ENCODE data around the gene KDM8.

KDM8 gene

GRCh38 chr16:27232901-27233625 is 29.7 kb downstream of the KDM8 start:
- Mint-ChIP-seq H3K27ac (peak overlapping the region; percentile 50), H3K4me3 (no peak overlapping the region), H3K27me3 (no peaks in the 10 kb centered on the region), H3K36me3 (ENCODE audit: low read depth) (peaks cover 19% of the 10 kb centered on the region), H3K9me3 (no peaks in the 10 kb centered on the region), H3K4me1 (ENCODE audit: low read depth) (peaks cover 72% of the 10 kb centered on the region)
- intact Hi-C loops (cut with micrococcal nuclease), result loop anchor here (10.0 kb wide), 2 partner anchors 82 to 222 kb away; partner anchors contain the start of gene IL4R

GRCh38 chr16:27233731-27234130 is 30.4 kb downstream of the KDM8 start:
- Mint-ChIP-seq H3K27ac (no peak overlapping the region), H3K27me3 (no peaks in the 10 kb centered on the region), H3K4me1 (ENCODE audit: low read depth) (peaks cover 72% of the 10 kb centered on the region), H3K9me3 (no peaks in the 10 kb centered on the region), H3K36me3 (ENCODE audit: low read depth) (peaks cover 19% of the 10 kb centered on the region), H3K4me3 (no peak overlapping the region)
- intact Hi-C loops (cut with micrococcal nuclease), result loop anchor here (10.0 kb wide), 2 partner anchors 81 to 221 kb away; partner anchors contain the start of gene IL4R

GRCh38 chr16:27234171-27234570 is 30.8 kb downstream of the KDM8 start:
- no peak overlapping the region for H3K4me3 Mint-ChIP-seq

GRCh38 chr16:27234603-27235002 is 31.3 kb downstream of the KDM8 start:
- peaks cover 69% of the 10 kb centered on the region for H3K4me1 Mint-ChIP-seq (ENCODE audit: low read depth)
- no peak overlapping the region for H3K4me3 Mint-ChIP-seq
- H3K9me3 Mint-ChIP-seq, result no peaks in the 10 kb centered on the region
- peaks cover 19% of the 10 kb centered on the region for H3K36me3 Mint-ChIP-seq (ENCODE audit: low read depth)
- peak overlapping the region; percentile 61 for H3K27ac Mint-ChIP-seq
- no peaks in the 10 kb centered on the region for H3K27me3 Mint-ChIP-seq
- intact Hi-C loops (cut with micrococcal nuclease), result loop anchor here (1.0 to 10.0 kb wide), 5 partner anchors 38 to 220 kb away; partner anchors contain the start of gene IL4R

More at GRCh38 chr16:27234171-27234570, 30.8 kb downstream of the KDM8 start:
- Mint-ChIP-seq H3K4me1 (ENCODE audit: low read depth) (peaks cover 72% of the 10 kb centered on the region), H3K27me3 (no peaks in the 10 kb centered on the region), H3K9me3 (no peaks in the 10 kb centered on the region), H3K36me3 (ENCODE audit: low read depth) (peaks cover 19% of the 10 kb centered on the region), H3K27ac (no peak overlapping the region)
- intact Hi-C loops (cut with micrococcal nuclease), result loop anchor here (10.0 kb wide), 2 partner anchors 81 to 221 kb away; partner anchors contain the start of gene IL4R

- peaks cover 14% of the 10 kb centered on the region for H3K36me3 Mint-ChIP-seq (ENCODE audit: low read depth)
- peaks cover 67% of the 10 kb centered on the region for H3K4me1 Mint-ChIP-seq (ENCODE audit: low read depth)
- peak overlapping the region; percentile 61 for H3K27ac Mint-ChIP-seq
Observed at GRCh38 chr16:27235055-27235937, 32.0 kb downstream of the KDM8 start.

GRCh38 chr16:27235938-27236245 is 32.6 kb downstream of the KDM8 start:
- Mint-ChIP-seq H3K36me3 (ENCODE audit: low read depth) (peaks cover 8% of the 10 kb centered on the region), H3K9me3 (no peaks in the 10 kb centered on the region), H3K4me1 (ENCODE audit: low read depth) (peaks cover 61% of the 10 kb centered on the region), H3K27me3 (no peaks in the 10 kb centered on the region), H3K4me3 (no peak overlapping the region), H3K27ac (peak overlapping the region; percentile 61)
- intact Hi-C loops (cut with micrococcal nuclease), result loop anchor here (1.0 to 10.0 kb wide), 5 partner anchors 36 to 219 kb away; partner anchors contain the start of gene IL4R

More at GRCh38 chr16:27235055-27235937, 32.0 kb downstream of the KDM8 start:
- intact Hi-C loops (cut with micrococcal nuclease), result loop anchor here (1.0 to 10.0 kb wide), 5 partner anchors 37 to 220 kb away; partner anchors contain the start of gene IL4R
- Mint-ChIP-seq H3K27me3 (no peaks in the 10 kb centered on the region), H3K4me3 (no peak overlapping the region), H3K9me3 (no peaks in the 10 kb centered on the region)

GRCh38 chr16:27236635-27237218 is 33.4 kb downstream of the KDM8 start:
- peak overlapping the region; percentile 4 for H3K4me3 Mint-ChIP-seq
- intact Hi-C loops (cut with micrococcal nuclease), result loop anchor here (5.0 to 10.0 kb wide), 4 partner anchors 36 to 218 kb away; partner anchors contain the start of gene IL4R

GRCh38 chr16:27237219-27238015 is 34.1 kb downstream of the KDM8 start:
- intact Hi-C loops (cut with micrococcal nuclease), result loop anchor here (5.0 to 10.0 kb wide), 4 partner anchors 35 to 217 kb away; partner anchors contain the start of gene IL4R
- peak overlapping the region; percentile 85 for H3K27ac Mint-ChIP-seq
- H3K9me3 Mint-ChIP-seq, result no peaks in the 10 kb centered on the region
- peak overlapping the region; percentile 52 for H3K4me3 Mint-ChIP-seq
- peaks cover 56% of the 10 kb centered on the region for H3K4me1 Mint-ChIP-seq (ENCODE audit: low read depth)
- no peaks in the 10 kb centered on the region for H3K27me3 Mint-ChIP-seq
- H3K36me3 Mint-ChIP-seq (ENCODE audit: low read depth), result peaks cover 13% of the 10 kb centered on the region

More at GRCh38 chr16:27236635-27237218, 33.4 kb downstream of the KDM8 start:
- Mint-ChIP-seq H3K9me3 (no peaks in the 10 kb centered on the region), H3K4me1 (ENCODE audit: low read depth) (peaks cover 60% of the 10 kb centered on the region), H3K36me3 (ENCODE audit: low read depth) (peaks cover 13% of the 10 kb centered on the region), H3K27me3 (no peaks in the 10 kb centered on the region), H3K27ac (peak overlapping the region; percentile 85)

- Mint-ChIP-seq H3K36me3 (ENCODE audit: low read depth) (peaks cover 13% of the 10 kb centered on the region), H3K9me3 (no peaks in the 10 kb centered on the region), H3K27me3 (no peaks in the 10 kb centered on the region), H3K4me3 (peak overlapping the region; percentile 52), H3K4me1 (ENCODE audit: low read depth) (peaks cover 58% of the 10 kb centered on the region), H3K27ac (peak overlapping the region; percentile 85)
- intact Hi-C loops (cut with micrococcal nuclease), result loop anchor here (5.0 to 10.0 kb wide), 4 partner anchors 34 to 217 kb away; partner anchors contain the start of gene IL4R
Observed at GRCh38 chr16:27238016-27238587, 34.8 kb downstream of the KDM8 start.

GRCh38 chr16:27238591-27238990 is 35.3 kb downstream of the KDM8 start:
- Mint-ChIP-seq H3K9me3 (no peaks in the 10 kb centered on the region), H3K27ac (peak overlapping the region; percentile 85), H3K36me3 (ENCODE audit: low read depth) (peaks cover 13% of the 10 kb centered on the region), H3K4me1 (ENCODE audit: low read depth) (peaks cover 63% of the 10 kb centered on the region), H3K4me3 (peak overlapping the region; percentile 52), H3K27me3 (no peaks in the 10 kb centered on the region)
- intact Hi-C loops (cut with micrococcal nuclease), result loop anchor here (5.0 to 10.0 kb wide), 4 partner anchors 34 to 216 kb away; partner anchors contain the start of gene IL4R

- Mint-ChIP-seq H3K27me3 (no peaks in the 10 kb centered on the region), H3K9me3 (no peaks in the 10 kb centered on the region), H3K4me3 (no peak overlapping the region), H3K27ac (peak overlapping the region; percentile 85), H3K36me3 (ENCODE audit: low read depth) (peaks cover 10% of the 10 kb centered on the region), H3K4me1 (ENCODE audit: low read depth) (peaks cover 67% of the 10 kb centered on the region)
- intact Hi-C loops (cut with micrococcal nuclease), result loop anchor here (5.0 to 10.0 kb wide), 4 partner anchors 33 to 216 kb away; partner anchors contain the start of gene IL4R
Observed at GRCh38 chr16:27239026-27239425, 35.7 kb downstream of the KDM8 start.

GRCh38 chr16:27239906-27240655 is 36.8 kb downstream of the KDM8 start:
- H3K36me3 Mint-ChIP-seq (ENCODE audit: low read depth), result peaks cover 13% of the 10 kb centered on the region

More at GRCh38 chr16:27239906-27240655, 36.8 kb downstream of the KDM8 start:
- H3K27me3 Mint-ChIP-seq, result peaks cover 2% of the 10 kb centered on the region
- intact Hi-C loops (cut with micrococcal nuclease), result loop anchor here (5.0 to 10.0 kb wide), 4 partner anchors 32 to 215 kb away; partner anchors contain the start of gene IL4R
- H3K27ac Mint-ChIP-seq, result no peak overlapping the region
- H3K9me3 Mint-ChIP-seq, result no peaks in the 10 kb centered on the region
- no peak overlapping the region for H3K4me3 Mint-ChIP-seq
- H3K4me1 Mint-ChIP-seq (ENCODE audit: low read depth), result peaks cover 73% of the 10 kb centered on the region
